Inferior parietal cortex (tissue), 1 donor: Measurements from ENCODE around the gene RSPRY1.

ENCODE experiments used
- DNase-seq: peaks from one replicate; pipeline ENCODE4 v3.0.0-alpha.2; 2016; ENCODE audit errors: extremely low spot score

RSPRY1 gene

DNA sequence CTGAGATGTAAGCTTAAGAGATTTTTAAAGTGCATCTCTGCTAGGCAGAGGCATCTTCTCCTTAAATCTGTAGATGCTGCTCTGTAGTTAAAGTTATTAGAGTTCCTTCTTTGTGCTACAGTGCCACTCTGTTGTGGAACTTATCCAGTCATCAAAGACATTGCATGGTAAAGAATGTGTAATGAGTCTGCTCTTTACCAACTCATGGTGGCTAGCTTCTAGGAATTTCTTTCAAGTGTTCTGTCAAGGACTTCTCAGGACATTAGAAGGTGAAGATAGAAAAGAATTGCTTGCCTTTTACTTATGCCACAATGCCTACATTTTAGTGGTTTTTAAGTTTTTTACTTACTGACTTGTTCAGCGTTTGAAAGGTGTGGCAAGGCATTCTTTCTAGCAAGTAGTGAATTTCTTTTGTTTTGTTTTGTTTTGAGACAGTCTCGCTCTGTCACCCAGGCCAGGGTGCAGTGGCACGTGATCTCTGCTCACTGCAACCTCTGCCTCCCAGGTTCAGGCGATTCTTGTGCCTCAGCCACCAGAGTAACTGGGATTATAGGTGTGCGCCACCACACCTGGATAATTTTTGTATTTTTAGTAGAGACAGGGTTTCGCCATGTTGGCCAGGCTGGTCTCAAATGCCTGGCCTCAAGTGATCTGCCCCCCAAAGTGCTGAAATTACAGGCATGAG, 38.7 kb downstream of the RSPRY1 start:
- DNase-seq: no peak

DNA sequence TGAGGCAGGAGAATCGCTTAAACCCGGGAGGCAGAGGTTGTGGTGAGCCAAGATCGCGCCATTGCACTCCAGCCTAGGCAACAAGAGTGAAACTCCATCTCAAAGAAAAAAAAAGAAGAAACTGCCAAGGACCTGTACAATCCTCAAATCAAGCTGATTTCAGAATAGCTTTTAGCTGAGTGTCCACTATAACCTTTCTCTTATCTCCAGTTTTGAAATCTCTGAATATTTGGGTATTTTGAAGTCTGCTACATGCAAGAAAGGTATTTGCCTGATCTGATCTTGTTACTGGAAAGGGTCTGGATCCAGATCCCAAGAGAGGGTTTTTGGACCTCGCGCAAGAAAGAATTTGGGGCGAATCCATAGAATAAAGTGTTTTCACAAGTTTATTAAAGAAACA, 39.8 kb downstream of the RSPRY1 start:
- no peak for DNase-seq

DNA sequence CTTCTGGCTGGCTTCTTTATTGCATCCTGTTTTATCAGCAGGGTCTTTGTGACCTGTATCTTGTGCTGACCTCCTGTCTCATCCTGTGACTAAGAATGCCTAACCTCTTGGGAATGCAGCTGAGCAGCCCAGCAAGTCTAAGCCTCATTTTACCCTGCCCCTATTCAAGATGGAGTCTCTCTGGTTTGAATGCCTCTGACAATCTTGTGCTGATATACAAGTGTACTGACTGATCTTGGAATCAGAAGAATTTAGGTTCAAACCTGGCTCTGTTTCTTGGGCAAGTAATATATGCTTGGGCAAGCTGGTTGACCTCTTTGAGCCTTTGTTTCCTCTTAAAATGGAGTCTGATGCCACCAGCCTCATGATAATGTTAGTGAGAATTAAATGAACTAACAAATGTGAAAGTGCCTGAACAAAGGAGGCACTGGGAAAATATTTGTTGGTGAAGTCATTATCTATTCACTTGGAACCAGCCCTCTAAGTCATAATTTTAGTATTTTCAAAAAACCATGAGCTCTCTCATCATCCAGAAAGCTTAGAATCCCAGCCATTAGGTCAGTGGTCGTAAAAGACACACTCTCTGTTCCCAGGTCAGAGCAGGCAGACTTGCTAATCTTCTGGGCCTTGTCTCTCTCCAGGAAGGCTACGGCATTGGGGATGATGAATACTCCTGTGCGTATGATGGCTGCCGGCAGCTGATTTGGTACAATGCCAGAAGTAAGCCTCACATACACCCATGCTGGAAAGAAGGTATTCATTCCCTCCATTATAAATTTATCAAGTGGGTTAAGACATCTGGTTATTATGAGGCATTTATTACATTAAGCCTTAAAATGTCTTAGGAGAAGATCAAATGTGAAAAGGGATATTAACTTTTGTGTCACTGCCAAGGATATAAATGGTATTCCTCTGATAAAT, 40.8 kb downstream of the RSPRY1 start:
- DNase-seq: no peak

DNA sequence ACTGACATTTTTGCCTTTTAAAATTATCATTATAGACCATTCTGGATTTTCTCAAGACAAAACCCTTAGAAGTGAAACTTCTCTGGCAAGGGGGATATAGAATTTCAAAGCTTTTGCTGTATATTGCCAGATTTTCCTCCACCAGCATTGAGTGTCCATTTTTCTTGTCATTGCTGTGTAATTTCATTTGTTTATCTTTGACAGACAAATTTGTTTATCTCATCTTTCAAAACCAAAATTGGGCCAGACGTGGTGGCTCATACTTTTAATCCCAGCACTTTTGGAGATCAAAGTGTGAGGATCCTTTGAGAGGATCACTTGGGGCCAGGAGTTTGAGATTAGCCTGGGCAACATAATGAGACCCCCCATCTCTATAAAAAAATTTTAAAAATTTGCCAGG, 43.0 kb downstream of the RSPRY1 start:
- DNase-seq: no peak

DNA sequence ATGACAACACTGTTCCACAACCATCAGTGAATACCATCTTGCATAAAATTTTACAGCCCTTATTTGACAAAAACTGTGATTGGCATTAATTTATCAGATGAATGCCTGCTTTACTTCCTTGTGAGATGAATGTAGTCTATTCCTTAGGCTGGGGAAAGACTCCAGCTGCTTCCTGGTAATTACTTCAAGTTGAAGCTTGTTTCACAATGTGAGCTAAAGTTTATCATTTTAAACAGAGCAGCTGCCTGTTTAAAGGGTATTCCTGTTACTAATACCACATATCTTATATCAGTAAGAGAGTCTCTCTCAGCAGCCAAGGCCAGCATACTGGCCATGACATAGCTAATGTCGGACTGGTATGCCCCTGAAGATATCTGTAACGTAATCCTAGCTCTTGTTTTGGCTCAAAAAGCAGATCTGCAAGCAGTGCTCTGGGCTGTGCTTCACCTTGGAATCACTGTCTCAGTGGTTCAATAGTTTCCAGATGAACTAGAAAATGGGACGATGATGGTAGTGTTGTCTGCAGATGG, 45.8 kb downstream of the RSPRY1 start:
- no peak for DNase-seq

DNA sequence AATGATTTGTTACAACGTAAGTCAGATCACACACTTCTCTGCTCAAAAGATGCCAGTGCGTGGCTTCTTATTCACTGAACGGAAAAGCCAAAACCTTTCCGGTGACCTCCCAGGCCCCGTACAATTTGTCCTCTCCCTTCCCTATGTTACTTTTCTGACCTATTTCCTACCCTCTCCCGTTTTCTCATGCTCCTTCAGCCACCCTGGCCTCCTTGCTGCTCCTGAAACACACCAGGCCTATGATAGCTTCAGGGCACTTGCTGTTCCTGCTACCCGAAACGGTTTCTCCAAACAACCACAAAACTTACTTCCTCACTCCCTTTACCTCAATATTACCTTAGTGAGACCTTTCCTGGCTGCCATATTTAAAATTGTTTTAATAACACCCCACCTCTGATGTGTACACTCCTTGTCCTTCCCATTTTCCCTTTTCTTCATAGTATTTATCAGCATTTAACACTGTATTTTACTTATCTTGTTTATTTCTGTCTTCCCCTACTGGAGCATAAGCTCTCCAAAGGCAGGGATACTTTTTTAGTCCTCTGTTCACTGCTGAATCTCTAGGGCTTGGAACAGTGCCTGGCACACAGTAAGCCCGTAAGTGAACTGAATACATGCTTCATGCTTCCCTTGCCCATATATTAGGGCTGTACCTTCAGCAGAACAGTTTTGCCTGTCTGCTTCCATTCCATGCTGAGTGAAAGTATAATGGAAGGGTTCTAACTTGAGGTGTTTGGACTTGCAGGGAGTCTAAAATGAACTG, 48.0 kb downstream of the RSPRY1 start:
- DNase-seq: no peak

DNA sequence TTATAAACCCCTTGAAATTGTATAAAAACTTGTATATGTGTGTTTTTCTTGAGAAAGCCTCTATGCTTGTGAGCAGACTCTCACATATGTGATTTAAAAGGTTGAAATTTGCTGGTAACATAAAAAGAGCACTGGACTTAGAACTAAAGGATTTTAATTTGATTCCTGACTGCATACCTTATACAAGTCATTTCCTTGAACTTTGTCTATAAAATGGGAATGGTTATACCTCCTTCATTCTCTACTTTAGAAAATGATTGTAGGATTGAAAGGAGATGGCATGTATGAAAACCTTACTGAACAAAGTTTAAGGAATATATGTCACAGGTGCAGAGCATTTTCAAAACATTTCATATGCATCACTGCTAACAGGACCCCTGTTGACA, 48.6 kb downstream of the RSPRY1 start:
- DNase-seq: no peak

DNA sequence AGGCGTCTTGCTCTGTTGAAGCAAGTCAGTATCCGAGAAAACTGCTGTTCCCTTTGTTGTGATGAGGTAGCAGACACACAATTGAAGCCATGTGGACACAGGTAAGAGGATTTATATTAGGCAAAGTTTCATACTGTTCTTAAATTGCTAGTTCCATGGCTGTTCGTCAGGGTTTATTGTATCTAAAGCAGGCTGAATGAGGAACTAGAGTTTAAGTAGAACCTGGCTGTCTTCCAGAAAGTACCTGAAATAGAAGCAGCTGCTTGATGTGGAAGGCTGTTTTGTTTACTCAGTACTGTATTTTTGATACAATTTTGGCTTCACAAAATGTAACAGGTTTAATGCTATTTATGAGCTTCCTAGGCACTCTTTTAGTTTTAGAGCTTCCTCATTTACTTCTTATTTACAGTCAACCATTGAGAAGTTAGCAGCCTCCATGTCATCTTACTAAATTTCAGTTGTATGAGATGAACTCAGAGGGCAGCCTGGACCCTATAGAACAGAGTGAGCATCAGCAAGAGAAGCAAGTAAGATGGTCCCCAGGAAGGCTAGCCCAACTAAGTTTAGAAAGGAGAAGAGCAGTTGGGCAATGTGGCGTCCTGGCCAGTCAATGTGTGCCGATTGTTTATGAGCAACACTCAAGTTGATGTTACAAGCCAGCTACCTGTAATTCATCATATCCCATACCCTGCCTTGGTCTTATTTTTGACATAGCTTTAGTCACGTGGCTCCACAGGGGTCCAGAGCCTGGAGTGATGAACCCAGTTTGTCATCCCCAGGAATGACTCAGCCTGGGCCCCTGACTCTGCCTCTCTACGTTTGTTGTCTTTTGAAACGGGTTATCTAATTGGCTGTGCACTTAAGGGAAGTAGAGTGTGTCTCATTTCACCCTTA, 49.2 kb downstream of the RSPRY1 start:
- no peak for DNase-seq

DNA sequence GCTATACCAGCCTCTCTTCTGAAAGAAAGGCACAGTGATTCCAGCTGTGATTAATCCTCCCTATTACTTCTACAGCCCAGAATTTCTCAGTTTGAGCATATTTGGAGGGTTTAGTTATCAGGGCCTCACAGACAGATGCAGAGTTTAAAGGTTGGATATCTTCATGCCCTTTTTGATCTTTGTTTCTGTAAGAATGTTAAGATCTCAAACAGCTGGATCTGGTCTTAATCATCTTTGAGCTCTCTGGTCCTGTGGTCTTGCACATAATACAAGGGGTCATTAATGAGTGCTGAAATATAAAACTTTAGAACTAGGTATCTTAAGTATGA, 49.9 kb downstream of the RSPRY1 start:
- no peak for DNase-seq

DNA sequence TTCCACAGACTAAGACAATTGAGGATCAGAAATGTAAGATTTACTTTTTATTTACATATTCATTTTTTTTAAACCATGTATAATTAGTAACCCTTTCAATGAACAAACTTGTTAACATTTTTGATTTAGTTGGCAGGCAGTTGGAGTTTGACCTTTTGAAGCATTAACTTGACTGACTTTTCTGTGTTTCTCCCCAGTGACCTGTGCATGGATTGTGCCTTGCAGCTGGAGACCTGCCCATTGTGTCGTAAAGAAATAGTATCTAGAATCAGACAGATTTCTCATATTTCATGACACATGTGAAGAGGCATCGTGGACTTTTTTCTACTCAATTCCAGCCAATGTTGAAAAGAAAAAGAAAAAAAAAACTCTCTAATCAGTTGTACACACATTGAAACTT, 52.6 kb downstream of the RSPRY1 start:
- no peak for DNase-seq

DNA sequence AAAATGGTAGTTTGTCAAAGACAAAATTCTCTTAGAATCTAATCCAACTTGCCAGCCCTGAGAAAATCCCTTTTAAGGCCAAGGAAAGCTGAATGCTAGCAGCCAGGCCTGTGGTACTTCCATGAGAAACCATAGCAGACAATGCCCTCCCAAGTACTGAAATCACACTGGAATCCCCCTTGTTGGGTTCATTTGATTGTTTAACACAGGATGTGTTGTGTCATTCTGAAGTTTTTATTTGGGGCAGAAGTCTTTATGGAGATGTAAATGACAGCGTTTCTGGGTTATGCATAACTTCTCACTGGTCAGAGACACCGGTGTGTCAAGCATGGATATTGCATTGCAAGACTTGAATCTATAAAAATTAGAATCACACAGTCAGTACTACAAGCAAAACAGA, 53.0 kb downstream of the RSPRY1 start:
- no peak for DNase-seq

DNA sequence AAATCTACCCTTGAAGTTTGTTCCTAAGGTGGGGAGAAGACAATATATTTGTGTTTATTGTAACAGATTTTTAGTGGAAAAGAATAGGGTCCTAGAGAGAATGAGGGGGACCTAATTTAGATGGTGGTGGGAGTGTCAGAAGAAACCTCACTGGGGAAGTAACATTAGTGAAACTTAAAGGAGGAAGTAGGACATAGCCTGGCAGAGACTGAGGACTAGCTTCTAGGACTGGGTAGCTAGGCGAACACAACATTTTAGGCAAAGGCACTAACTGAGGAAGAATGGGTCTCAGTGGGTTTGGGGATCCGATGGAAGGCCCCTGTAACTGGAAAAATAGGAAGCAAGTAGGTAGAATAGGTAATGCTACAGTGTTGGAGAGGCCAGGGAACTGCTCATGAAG, 54.7 kb downstream of the RSPRY1 start:
- DNase-seq: no peak

DNA sequence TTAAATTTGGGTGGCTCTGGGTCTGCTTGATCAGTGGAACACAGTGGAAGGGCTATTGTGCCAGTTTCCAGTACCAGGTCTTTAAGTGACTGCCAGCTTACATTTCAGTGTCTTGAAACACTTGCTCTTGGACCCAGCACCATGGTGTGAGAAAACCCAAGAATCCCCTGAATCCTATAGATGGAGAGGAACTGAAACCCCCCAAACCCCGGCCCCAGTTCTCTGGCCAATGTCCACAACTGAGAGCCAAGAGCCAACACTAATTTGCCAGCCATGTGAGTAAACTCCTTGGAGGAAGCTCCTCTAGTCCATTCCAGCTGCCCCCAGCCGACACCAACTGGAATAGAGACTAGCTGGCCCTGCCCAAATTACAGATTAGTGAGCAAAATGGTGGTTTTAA, 56.5 kb downstream of the RSPRY1 start:
- no peak for DNase-seq

DNA sequence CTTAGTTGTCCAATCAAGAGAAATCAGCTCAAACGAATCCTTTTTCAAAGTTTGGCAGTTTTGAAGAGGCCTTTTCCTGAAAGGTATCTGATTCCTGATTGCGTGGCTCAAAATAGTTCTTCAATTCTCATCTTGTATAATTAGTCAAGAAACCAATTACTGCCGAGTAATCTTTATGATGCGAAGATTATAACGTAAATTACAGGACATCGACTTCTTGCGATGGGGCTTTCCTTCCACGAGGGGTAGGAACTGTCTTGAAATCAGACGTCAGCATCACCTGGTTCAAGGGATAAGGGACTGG, 58.3 kb downstream of the RSPRY1 start:
- DNase-seq: no peak

DNA sequence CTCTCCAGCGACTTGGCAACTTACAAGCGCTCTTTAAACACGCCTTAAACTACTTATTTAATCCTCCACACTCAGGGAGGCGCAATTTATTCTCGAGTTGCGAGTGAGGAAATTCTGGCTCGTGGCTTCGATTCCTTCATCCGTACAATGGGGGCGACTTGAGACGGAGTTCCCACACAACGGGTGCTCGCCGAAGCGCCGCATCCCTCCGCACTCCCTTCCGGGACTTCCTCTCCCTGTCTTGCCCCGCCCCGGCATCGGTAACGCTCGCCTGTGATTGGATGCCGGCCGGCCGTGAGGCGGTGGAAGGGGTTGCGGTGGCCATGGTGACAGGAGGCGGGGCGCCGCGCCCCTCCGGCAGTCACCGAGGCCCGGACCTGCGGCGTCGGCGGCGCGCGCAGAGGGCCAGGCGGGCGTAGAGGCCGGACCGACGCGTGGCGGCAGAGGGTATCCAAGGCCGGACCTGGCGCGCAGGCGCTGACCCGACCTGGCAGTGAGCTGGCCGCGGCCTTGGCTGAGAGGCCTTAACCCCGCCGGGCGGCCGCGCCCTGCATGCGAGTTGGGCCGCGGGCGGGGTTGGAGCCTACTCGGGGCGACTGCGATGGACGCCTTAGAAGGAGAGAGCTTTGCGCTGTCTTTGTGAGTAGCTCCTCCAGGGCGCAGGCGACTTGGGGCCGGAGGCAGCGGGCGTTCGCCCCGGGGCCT, 58.8 kb downstream of the RSPRY1 start, which contains the start of gene ARL2BP:
Gene ARL2BP (plus strand): TSS at position 493 of the 705 bp plus-strand sequence. CDS start 109 bp downstream, at position 602.
- peak; percentile 94 for DNase-seq

DNA sequence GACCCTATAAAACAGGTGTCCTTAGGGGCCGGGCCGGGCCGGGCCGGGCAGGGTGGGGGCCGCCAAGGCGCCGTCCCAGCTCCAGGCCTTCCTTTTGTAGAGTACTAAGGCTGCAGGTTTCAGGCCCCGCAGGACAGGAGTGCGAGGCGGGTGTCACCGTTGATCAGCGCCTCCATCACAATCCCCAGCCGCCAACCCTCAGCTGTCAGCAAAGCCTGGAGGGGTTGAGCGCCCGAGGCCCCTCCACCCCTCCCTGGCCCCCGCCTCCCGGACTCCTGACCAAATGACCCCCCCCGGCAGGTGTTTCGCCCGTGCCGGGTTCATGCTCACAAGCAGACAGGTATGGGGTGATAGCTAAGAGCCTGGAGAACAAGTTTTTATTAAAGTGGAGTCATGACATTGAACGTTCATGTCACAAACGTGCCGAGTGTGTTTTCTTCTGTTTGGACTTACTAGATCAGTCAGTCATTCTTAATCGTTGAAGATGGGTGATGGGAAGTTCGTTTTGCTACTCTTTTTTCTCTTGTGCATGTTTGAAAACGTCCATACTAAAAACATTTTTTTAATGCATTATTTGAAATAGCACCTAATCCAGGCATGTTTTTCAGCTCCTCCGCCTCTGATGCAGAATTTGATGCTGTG, 59.5 kb downstream of the RSPRY1 start:
- DNase-seq: no peak

DNA sequence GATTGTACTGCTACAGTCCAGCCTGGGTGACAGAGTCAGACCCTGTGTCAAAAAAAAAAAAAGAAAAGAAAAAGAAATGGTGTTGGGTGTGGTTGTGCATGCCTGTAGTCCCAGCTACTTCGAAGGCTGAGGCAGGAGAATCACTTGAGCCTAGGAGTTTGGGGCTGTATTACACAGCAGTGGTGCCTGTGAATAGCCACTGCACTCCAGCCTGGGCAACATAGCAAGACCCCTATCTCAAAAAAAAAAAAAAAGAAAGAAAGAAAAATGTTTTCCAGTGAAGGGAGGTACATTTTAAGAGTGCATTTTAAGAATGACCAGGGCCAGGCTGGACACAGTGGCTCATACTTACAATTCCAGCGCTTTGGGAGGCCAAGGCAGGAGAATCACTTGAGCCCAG, 65.2 kb downstream of the RSPRY1 start:
- no peak for DNase-seq

DNA sequence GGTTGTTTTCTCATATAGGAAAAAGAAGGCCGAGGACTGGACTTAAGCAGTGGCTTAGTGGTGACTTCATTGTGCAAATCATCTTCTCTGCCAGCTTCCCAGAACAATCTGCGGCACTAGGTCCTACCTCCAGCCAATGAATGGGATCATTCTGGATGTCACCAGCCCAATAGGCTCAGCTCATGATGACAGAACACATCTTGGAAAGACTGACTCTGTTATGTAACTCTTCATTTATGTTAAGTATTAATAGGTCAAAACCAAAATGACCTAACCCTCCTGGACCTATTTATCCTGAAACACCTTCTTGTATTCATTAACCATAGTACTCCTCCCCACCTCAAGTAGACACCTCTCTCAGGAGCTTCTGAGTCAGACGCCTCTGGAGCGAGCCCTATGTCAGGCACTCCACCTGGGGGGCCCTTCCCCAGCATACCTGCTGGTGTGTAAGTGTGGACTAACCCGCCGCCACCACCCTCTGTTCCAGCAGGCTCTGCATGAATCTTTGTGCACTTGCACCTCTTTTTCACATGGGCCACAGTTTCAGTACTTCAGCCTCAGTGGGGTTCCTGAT, 66.1 kb downstream of the RSPRY1 start:
- no peak for DNase-seq

DNA sequence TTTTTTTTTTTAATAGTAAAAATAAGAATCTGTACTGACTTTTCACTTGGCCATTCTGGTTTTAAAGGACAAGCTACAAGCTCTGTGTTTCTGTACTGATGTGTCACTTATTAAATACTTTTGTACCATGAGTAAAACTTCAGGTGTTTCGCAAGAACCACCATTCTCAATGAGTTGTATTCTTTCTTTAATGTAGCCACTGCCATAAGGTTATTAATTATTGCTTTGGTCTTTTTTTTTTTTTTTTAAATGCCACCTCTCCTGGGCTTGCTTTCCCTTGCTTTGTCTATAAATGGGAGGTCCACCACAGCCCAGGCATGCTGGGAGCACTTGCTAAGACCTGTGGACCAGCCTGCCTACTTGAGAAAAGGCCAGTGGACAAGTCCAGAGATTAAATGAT, 67.3 kb downstream of the RSPRY1 start:
- DNase-seq: no peak
